Panc1 (cell line): ENCODE results near the gene CAPN7. TPM values are rescaled to one million over a fixed set of nuclear protein-coding genes. Genes with fewer than 3 reads are reported as not detected.

Experiments
- ATAC-seq: fragments of 200-7000 bp; cut with Tn5 transposase; 2 replicates; pipeline ENCODE4 v1.9.1; 2020; ENCODE audit warnings: mild to moderate bottlenecking, moderate library complexity
- BruUV-seq: library from RNA; stranded (reverse); fragments of 400-500 nt; replicated peaks from 2 replicates; lab custom pipeline; 2021; lab: Mats Ljungman, UMichigan
- CTCF ChIA-PET: fragments of 300-600 bp; sonication (Branson Sonifier 250); formaldehyde crosslinking; loops from one replicate; lab custom pipeline; 2022; ENCODE audit warnings: antibody characterized with exemption; lab: Charles Lee
- POLR2A ChIA-PET: fragments of 300-600 bp; sonication (Branson Sonifier 250); formaldehyde crosslinking; loops from one replicate; lab custom pipeline; 2022; ENCODE audit warnings: antibody characterized with exemption; lab: Charles Lee
- DNase-seq: peaks from one replicate; pipeline ENCODE4 v3.0.0-alpha.2; 2010; ENCODE audit warnings: low read depth, low spot score
- H3K27ac ChIP-seq: 2 replicates; pipeline ENCODE4 v1.5.1; 2011; ENCODE audit warnings: mild to moderate bottlenecking, low read length, inconsistent platforms
- H3K27me3 ChIP-seq: fragments of 200-500 bp; sonication (Bioruptor generic); 2 replicates; pipeline ENCODE4 v1.6.0; 2014; ENCODE audit warnings: low read length, inconsistent platforms; ENCODE audit not compliant: control insufficient read depth, insufficient read depth
- H3K36me3 ChIP-seq: fragments of 200-500 bp; sonication (Bioruptor generic); 2 replicates; pipeline ENCODE4 v1.5.1; 2014; ENCODE audit warnings: inconsistent platforms, mild to moderate bottlenecking, low read length, moderate library complexity; ENCODE audit not compliant: control insufficient read depth, insufficient read depth
- H3K4me1 ChIP-seq: 2 replicates; pipeline ENCODE4 v1.5.1; 2011; ENCODE audit warnings: inconsistent platforms, mild to moderate bottlenecking, low read length, moderate library complexity; ENCODE audit not compliant: control insufficient read depth, insufficient read depth
- H3K4me3 ChIP-seq, 2 experiments: 2 replicates each; pipeline ENCODE4 v1.5.1; 2011 to 2012; ENCODE audit warnings: low read depth in 2 of 2, low read length in 2 of 2, mild to moderate bottlenecking in 2 of 2, inconsistent platforms in 1 of 2, moderate library complexity in 1 of 2
- H3K9me3 ChIP-seq: fragments of 200-500 bp; sonication (Bioruptor generic); 2 replicates; pipeline ENCODE4 v1.5.1; 2014; ENCODE audit warnings: low read depth, mild to moderate bottlenecking, inconsistent platforms, low read length, moderate library complexity; ENCODE audit not compliant: control insufficient read depth, insufficient read depth
- CTCF ChIP-seq: fragments of 450-650 bp; IDR thresholded peaks from 2 replicates; pipeline ENCODE4 v1.5.1; 2017; ENCODE audit warnings: mild to moderate bottlenecking
- POLR2AphosphoS5 ChIP-seq: IDR thresholded peaks from 2 replicates; pipeline ENCODE4 v1.6.1; 2012; ENCODE audit warnings: mild to moderate bottlenecking, low read depth, low read length, moderate library complexity
- REST ChIP-seq, 2 experiments: IDR thresholded peaks; 2 replicates each; pipeline ENCODE4 v1.6.1; 2011 to 2012; ENCODE audit warnings: low read depth in 2 of 2, control low read depth in 1 of 2, low read length in 1 of 2, mild to moderate bottlenecking in 1 of 2, moderate library complexity in 1 of 2; ENCODE audit not compliant: insufficient read depth in 1 of 2
- SIN3A ChIP-seq: IDR thresholded peaks from 2 replicates; pipeline ENCODE4 v1.6.1; 2012; ENCODE audit warnings: low read depth, mild to moderate bottlenecking, low read length, moderate library complexity, borderline replicate concordance; ENCODE audit not compliant: insufficient read depth
- TCF7L2 ChIP-seq: IDR thresholded peaks from 2 replicates; pipeline ENCODE4 v1.6.1; 2011; ENCODE audit warnings: mild to moderate bottlenecking, low read depth, low read length, inconsistent platforms
- in situ Hi-C: cut with HindIII; loops from 2 replicates; pipeline ENCODE4 v1.10.0; 2016; ENCODE audit warnings: low sequenced_read_pairs, low pct_unique_long_range_greater_than_20kb
- intact Hi-C: fragments of 100-400 bp; cut with micrococcal nuclease; formaldehyde crosslinking; loops from one replicate; pipeline ENCODE4 v1.10.0; 2022; ENCODE audit not compliant: unreplicated experiment
- total RNA-seq: library from RNA; stranded (reverse); gene quantifications from one replicate; pipeline ENCODE4 v1.2.1, GENCODE V29; 2021; ENCODE audit not compliant: unreplicated experiment

CAPN7 gene
- total RNA-seq, 1 experiment from 2014 or later: 26.5 TPM

- Histone ChIP-seq H3K27me3 (no peaks in the 10 kb centered on the region), H3K9me3 (no peaks in the 10 kb centered on the region), H3K27ac (no peak overlapping the region), H3K36me3 (peaks cover 13% of the 10 kb centered on the region), H3K4me3 (no peak overlapping the region), H3K4me1 (no peaks in the 10 kb centered on the region)
- POLR2A ChIA-PET: no interaction called here
- TF ChIP-seq REST (IDR thresholded peaks at IDR 0.05; ENCODE audit: insufficient read depth in 1 of 2, low read depth in 2 of 2, low read length in 1 of 2) (no peak), SIN3A (no peak), POLR2AphosphoS5 (no peak), TCF7L2 (no peak), CTCF (no peak)
- in situ Hi-C loops: no loop called here
- no peak for ATAC-seq
- CTCF ChIA-PET: no interaction called here
- intact Hi-C loops: no loop called here
- DNase-seq: no peak
- no TSS peak for BruUV-seq
These were observed 49.2 kb downstream of the CAPN7 start for GRCh38 chr3:15255215-15255614.

DNA sequence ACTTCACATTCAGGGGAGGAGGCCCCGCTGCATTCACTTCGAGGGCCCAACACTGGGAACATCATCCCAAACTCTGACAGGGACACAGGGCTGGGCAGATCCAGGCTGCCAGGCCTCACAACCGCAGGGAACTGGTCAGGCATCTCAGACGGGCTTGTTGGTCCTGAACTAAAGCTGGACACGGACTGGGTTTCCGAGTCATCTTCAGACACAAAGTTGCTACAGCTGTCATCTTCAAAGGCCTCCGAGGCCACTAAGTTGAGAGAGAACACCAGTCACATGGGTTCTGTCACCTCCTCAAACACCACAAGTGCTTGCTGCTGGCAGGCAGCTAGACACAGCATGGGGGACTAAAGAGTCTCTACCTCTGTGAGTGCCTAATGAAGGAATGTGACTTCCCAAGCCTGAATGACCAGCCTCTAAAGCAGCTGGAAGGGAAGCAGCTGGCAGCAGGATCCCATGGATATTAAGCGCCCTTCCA lies 50.9 kb downstream of the CAPN7 start:
- Histone ChIP-seq H3K27ac (no peak overlapping the region), H3K4me3 (no peak overlapping the region), H3K9me3 (no peaks in the 10 kb centered on the region), H3K36me3 (peaks cover 3% of the 10 kb centered on the region), H3K4me1 (no peaks in the 10 kb centered on the region), H3K27me3 (no peaks in the 10 kb centered on the region)
- ChIA-PET POLR2A (no interaction called here), CTCF (no interaction called here)
- intact Hi-C loops (no loop called here), in situ Hi-C loops (no loop called here)
- no peak for ATAC-seq
- BruUV-seq: no TSS peak
- TF ChIP-seq CTCF (no peak), POLR2AphosphoS5 (no peak), REST (IDR thresholded peaks at IDR 0.05; ENCODE audit: insufficient read depth in 1 of 2, low read depth in 2 of 2, low read length in 1 of 2) (no peak), SIN3A (no peak), TCF7L2 (no peak)
- DNase-seq: no peak
